ACC112 (cell line): Measurements from ENCODE around the gene KIF3B.

ENCODE experiments used
- H2AFZ ChIP-seq: fragments of 200-600 bp; sonication (generic); one replicate; pipeline ENCODE4 v1.6.0; 2017; ENCODE audit warnings: antibody characterized with exemption, low read length; ENCODE audit not compliant: unreplicated experiment
- H3K27ac ChIP-seq: fragments of 200-600 bp; sonication (generic); 2 replicates; pipeline ENCODE4 v1.5.1; 2014; ENCODE audit warnings: low read depth, mild to moderate bottlenecking, antibody characterized with exemption, low read length, moderate library complexity
- H3K27me3 ChIP-seq: fragments of 200-600 bp; sonication (generic); 2 replicates; pipeline ENCODE4 v1.6.1; 2014; ENCODE audit warnings: mild to moderate bottlenecking, antibody characterized with exemption, low read length, moderate library complexity, mixed read lengths; ENCODE audit not compliant: insufficient read depth
- H3K36me3 ChIP-seq: fragments of 200-600 bp; sonication (generic); 2 replicates; pipeline ENCODE4 v1.6.1; 2016; ENCODE audit warnings: mild to moderate bottlenecking, antibody characterized with exemption, low read length, moderate library complexity, mixed read lengths; ENCODE audit not compliant: insufficient read depth
- H3K4me1 ChIP-seq: fragments of 200-600 bp; sonication (generic); one replicate; pipeline ENCODE4 v1.6.1; 2016; ENCODE audit warnings: low read length, mixed read lengths; ENCODE audit not compliant: insufficient read depth, unreplicated experiment, control insufficient read depth
- H3K4me3 ChIP-seq: fragments of 200-600 bp; sonication (generic); 2 replicates; pipeline ENCODE4 v1.5.1; 2014; ENCODE audit warnings: mild to moderate bottlenecking, low read depth, low read length
- H3K79me2 ChIP-seq: fragments of 200-600 bp; sonication (generic); one replicate; pipeline ENCODE4 v1.6.0; 2016; ENCODE audit warnings: low read length; ENCODE audit not compliant: control insufficient read depth, unreplicated experiment, insufficient read depth

The KIF3B gene

DNA sequence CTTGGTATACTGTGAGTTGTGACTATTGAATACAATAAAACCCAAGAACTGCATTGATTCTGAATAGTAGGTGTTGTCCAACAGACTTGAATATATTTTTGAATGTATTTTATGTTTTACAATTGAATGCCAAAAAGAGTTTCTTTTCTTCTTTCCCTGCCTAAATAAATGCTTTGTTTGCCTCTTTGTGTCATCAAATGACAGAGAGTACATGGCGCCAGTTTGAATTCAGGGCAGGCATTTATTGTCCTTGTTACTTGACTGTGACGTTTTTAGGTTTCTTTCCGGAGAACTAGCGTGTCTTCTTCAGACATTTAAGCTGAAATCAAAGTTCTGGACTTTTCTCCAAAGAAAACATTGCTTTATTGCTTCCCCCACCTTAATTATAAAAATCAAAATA, 16.6 kb downstream of the KIF3B start:
- Histone ChIP-seq H2AFZ (no peak overlapping the region), H3K4me1 (peaks cover 2% of the 10 kb centered on the region), H3K27ac (no peak overlapping the region), H3K79me2 (peaks cover 20% of the 10 kb centered on the region), H3K36me3 (no peaks in the 10 kb centered on the region), H3K27me3 (no peaks in the 10 kb centered on the region), H3K4me3 (no peak overlapping the region)

DNA sequence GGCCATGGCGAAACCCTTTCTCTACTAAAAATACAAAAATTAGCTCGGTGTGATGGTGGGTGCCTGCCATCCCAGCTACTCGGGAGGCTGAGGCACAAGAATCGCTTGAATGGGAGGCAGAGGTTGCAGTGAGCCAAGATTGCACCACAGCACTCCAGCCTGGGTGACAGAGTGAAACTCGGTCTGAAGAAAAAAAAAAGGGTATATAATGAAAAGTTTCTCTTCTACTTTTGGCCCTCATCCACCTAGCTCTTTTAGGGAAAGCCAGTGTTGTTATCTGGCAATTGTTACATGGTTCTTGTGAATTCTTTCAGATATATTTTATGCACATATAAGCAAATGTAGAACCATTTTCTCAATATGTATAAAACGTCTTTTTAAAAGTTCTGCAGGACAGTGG, 19.0 kb downstream of the KIF3B start:
- Histone ChIP-seq H2AFZ (no peak overlapping the region), H3K27me3 (no peaks in the 10 kb centered on the region), H3K4me3 (no peak overlapping the region), H3K27ac (no peak overlapping the region), H3K79me2 (peaks cover 17% of the 10 kb centered on the region), H3K4me1 (peaks cover 2% of the 10 kb centered on the region), H3K36me3 (no peaks in the 10 kb centered on the region)

- no peak overlapping the region for H2AFZ ChIP-seq
- no peak overlapping the region for H3K4me3 ChIP-seq
- peaks cover 20% of the 10 kb centered on the region for H3K79me2 ChIP-seq
- H3K4me1 ChIP-seq = peaks cover 2% of the 10 kb centered on the region
- H3K27ac ChIP-seq = no peak overlapping the region
- no peaks in the 10 kb centered on the region for H3K27me3 ChIP-seq
- H3K36me3 ChIP-seq = no peaks in the 10 kb centered on the region
These were observed 19.5 kb downstream of the KIF3B start for GRCh38 chr20:32296819-32297420.

- Histone ChIP-seq H3K4me3 (no peak overlapping the region), H3K4me1 (peaks cover 2% of the 10 kb centered on the region), H3K27ac (no peak overlapping the region), H2AFZ (no peak overlapping the region), H3K27me3 (no peaks in the 10 kb centered on the region), H3K79me2 (peaks cover 18% of the 10 kb centered on the region), H3K36me3 (no peaks in the 10 kb centered on the region)
These were observed 20.0 kb downstream of the KIF3B start for GRCh38 chr20:32297439-32297838.

- Histone ChIP-seq H3K4me1 (peaks cover 2% of the 10 kb centered on the region), H3K27ac (no peak overlapping the region), H3K27me3 (no peaks in the 10 kb centered on the region), H2AFZ (no peak overlapping the region), H3K79me2 (peaks cover 11% of the 10 kb centered on the region), H3K4me3 (no peak overlapping the region), H3K36me3 (no peaks in the 10 kb centered on the region)
These were observed 23.2 kb downstream of the KIF3B start for GRCh38 chr20:32300647-32301046.

DNA sequence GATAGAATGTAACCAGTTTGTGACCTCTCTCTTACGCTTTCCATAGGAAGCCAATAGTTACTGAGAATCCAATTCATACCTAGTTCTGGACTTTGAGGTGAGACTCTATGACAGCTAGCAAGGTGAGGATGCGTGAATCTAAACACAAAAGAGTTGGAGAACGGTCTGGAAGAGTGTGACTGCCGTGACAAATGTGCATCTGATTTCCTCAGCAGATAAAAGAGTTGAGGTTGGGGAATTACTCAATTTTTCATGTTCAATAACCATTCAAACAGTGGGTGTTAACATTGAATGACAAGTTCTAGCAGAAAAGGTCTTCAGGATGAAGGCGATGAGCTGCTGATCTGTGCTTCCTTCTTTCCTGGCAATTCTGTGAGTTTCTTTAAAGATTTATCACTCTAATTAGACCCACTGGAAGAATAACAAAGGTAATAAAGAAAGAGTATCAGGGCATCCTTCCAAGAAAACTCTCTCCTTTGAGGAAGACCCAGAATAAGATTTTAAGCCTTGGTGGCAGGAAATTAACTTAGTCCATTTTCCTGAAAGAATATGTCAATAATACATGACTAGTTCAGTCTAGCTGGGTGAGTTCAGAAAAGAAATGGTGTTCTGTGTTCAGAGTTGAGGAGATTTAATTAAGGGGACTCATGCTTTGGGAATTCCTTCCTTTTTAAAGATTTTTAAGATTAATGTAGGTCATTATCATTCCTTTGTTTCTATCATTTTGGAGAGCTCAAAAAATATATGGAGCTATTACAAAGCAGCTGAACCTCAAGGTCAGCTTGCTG, 24.5 kb downstream of the KIF3B start:
- peaks cover 2% of the 10 kb centered on the region for H3K4me1 ChIP-seq
- H2AFZ ChIP-seq = no peak overlapping the region
- no peak overlapping the region for H3K4me3 ChIP-seq
- no peak overlapping the region for H3K27ac ChIP-seq
- peaks cover 6% of the 10 kb centered on the region for H3K79me2 ChIP-seq
- H3K27me3 ChIP-seq = no peaks in the 10 kb centered on the region
- no peaks in the 10 kb centered on the region for H3K36me3 ChIP-seq

DNA sequence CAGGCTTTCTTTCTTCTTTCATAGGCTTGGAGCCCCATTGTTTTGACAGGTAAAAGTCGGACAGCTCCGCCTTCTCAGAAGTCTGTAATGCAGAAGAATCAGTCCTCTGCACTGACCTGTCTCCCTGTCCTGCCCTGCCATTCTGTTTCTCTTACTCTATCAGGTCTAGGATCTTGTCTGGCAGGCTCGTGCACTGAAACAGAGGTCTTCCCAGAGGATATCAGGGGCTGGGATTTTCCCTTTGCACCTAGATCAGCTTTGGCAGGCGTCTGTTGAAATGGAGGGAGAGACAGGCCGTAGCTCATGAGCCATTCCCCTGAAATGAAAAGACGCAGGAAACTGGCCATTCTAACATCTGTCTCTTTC, 25.0 kb downstream of the KIF3B start:
- Histone ChIP-seq H3K36me3 (no peaks in the 10 kb centered on the region), H3K4me3 (no peak overlapping the region), H3K27me3 (no peaks in the 10 kb centered on the region), H2AFZ (no peak overlapping the region), H3K4me1 (no peaks in the 10 kb centered on the region), H3K79me2 (peaks cover 3% of the 10 kb centered on the region), H3K27ac (no peak overlapping the region)

DNA sequence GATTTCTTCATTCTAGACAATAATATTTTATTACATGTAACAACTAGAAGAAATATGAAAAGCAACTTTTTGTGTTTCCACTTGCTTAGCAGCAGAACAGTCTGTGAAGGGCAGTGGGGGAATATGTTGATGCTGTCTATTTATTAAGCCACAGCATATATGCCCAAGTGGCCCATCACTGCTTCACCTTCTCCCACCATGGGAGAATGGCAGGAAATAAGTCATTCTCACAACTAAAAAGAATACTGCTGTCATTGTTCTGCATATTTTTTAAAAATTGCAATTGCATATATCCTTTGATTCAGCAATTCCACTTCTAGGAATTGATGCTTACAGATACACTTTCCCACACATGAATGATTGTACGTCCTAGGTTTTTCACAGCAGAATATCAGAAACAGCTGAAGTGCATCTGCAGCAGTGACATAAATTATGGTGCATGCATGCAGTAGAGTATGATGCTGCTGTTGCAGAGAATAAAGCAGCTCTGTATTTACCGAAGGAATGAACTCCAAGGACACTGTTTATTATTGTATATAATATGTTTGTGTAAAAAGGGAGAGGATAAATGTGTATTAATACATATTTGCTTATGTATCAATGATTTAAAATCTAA, 26.8 kb downstream of the KIF3B start:
- Histone ChIP-seq H3K27ac (no peak overlapping the region), H3K4me1 (no peaks in the 10 kb centered on the region), H3K27me3 (no peaks in the 10 kb centered on the region), H2AFZ (no peak overlapping the region), H3K36me3 (no peaks in the 10 kb centered on the region), H3K79me2 (peaks cover 3% of the 10 kb centered on the region), H3K4me3 (no peak overlapping the region)

GRCh38 chr20:32312718-32313424, 35.4 kb downstream of the KIF3B start:
- H3K4me3 ChIP-seq = no peak overlapping the region
- H3K36me3 ChIP-seq = peaks cover 8% of the 10 kb centered on the region; the same call in 1 of the 2 replicates
- no peaks in the 10 kb centered on the region for H3K4me1 ChIP-seq
- H2AFZ ChIP-seq = no peak overlapping the region
- no peak overlapping the region for H3K27ac ChIP-seq
- no peaks in the 10 kb centered on the region for H3K27me3 ChIP-seq
- no peaks in the 10 kb centered on the region for H3K79me2 ChIP-seq

DNA sequence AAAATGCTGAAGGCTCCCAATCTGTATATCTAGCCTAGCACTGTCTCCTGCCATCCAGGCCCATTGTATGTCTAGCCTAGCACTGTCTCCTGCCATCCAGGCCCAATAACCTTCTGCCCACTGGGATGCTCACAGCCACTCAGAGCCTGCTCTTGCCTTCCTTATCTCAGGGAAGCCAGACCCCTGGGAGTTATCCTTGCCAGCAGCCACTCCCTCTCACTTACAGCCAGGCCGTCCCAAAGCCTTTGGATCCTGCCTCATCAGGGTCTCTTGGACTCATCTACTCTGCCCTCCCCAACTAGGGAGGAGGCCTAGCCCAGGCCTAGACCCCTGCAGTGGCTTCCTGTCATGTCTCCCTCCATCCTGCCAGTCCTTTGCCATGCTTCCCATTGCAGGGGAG, 37.3 kb downstream of the KIF3B start:
- H3K4me3 ChIP-seq = no peak overlapping the region
- H2AFZ ChIP-seq = no peak overlapping the region
- no peaks in the 10 kb centered on the region for H3K4me1 ChIP-seq
- no peaks in the 10 kb centered on the region for H3K79me2 ChIP-seq
- no peak overlapping the region for H3K27ac ChIP-seq
- no peaks in the 10 kb centered on the region for H3K27me3 ChIP-seq
- peaks cover 13% of the 10 kb centered on the region; the same call in 1 of the 2 replicates for H3K36me3 ChIP-seq
